ENCODE data around the gene PRRT1B.

The PRRT1B gene

GRCh38 chr9:131574730-131575640, 29.7 kb downstream of the PRRT1B start:
- TF ChIP-seq, protein P1, sequence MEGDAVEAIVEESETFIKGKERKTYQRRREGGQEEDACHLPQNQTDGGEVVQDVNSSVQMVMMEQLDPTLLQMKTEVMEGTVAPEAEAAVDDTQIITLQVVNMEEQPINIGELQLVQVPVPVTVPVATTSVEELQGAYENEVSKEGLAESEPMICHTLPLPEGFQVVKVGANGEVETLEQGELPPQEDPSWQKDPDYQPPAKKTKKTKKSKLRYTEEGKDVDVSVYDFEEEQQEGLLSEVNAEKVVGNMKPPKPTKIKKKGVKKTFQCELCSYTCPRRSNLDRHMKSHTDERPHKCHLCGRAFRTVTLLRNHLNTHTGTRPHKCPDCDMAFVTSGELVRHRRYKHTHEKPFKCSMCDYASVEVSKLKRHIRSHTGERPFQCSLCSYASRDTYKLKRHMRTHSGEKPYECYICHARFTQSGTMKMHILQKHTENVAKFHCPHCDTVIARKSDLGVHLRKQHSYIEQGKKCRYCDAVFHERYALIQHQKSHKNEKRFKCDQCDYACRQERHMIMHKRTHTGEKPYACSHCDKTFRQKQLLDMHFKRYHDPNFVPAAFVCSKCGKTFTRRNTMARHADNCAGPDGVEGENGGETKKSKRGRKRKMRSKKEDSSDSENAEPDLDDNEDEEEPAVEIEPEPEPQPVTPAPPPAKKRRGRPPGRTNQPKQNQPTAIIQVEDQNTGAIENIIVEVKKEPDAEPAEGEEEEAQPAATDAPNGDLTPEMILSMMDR (conservative IDR thresholded peaks at IDR 0.05) = no peak
- no peak for TF ChIP-seq ZFX (IDR thresholded peaks at IDR 0.05)
- H3K27ac ChIP-seq = no peak overlapping the region

DNA sequence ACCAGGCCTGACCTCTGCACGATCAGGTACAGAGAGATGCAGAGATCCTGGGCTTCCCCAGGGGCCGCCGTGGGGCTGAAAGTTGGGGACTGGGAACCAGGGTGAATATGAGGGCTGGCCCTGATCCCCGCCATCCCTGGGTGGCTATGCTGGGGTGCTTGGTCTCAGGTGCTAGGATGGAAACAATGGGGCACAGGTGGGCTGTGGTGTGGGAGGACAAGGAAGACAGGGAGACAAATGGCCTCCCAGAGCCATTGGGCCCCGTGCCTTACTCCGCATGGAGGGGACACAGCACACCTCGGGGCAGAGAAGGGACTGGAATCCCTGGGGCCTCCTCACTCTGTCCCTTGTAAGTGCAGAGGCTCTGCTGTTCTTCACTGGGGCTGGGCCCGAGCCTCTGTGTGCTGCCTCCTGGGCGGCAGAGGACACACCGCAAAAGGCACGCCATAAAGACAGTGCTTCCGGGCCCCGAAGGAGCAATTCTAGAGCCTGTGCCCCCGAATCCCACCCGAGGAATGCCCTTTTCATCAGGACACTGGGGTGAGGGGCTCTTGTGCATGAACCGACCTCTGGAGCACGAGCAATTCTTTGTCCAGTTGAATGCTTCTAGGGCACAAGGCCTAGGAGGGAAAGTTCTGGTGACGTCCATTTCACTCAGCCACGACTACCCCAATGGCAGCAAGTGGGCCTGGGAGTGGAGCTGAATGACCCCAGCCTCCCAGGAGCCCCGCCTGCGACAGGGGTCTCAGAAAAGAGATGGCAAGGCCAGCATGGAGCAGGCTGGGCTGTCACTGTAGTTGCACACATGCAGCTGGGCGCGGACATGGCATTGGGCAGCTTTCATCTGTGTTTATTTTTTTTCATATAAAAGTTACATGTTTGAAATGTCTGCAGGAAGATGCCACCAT, 30.9 kb downstream of the PRRT1B start:
- H3K27ac ChIP-seq = no peak overlapping the region
- no peak for TF ChIP-seq ZFX (IDR thresholded peaks at IDR 0.05)
- TF ChIP-seq, protein P1 (conservative IDR thresholded peaks at IDR 0.05) = no peak

DNA sequence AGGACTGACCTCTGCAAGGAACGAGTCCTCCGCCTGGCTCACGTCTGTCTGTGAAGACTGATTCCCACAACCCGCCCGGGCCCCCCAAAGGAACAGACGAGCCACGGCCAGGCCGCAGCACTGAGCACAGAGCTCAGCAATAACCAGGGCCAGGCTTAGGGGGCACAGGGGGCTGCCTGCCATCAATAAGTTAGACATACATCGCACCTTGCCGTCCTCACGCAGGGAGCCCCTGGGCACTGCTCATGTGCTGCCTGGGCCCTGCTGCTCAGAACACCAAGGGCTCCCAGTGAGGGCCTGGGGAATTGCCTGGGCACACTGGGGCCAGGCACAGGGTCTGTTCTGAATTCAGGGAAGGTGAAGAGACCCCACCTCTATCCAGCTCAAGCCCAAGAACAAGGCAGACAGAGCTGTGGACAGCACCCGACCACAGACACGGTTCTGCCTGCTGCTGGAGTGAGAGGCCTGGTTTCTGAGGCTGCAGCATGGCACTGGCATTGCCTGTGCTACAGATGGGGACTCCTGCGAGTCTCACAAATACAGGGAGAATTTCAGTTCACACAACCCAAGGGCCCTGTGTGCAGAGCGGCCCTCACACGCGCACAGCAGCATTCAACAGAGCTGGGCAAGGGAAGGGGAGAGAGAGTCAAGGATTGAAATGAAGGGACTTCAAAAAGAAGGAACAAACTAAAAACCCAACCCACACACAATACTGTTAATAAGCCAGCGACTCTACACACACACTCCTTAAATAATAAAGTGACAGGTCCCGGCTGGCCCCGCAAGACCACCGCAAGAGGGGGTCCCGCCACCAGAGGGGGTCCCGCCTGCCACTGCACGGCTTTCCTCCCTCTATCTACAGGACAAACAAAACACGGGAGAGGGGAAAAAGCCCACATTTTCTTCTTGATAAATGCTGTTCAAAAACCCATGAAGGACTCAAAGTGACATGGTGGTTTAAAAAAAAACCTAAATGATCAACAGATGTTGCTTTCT, 32.0 kb downstream of the PRRT1B start:
- no peak overlapping the region for H3K27ac ChIP-seq

GRCh38 chr9:131578021-131578420, 32.7 kb downstream of the PRRT1B start:
- no peak overlapping the region for H3K27ac ChIP-seq
- TF ChIP-seq ZFX (IDR thresholded peaks at IDR 0.05) = no peak
- TF ChIP-seq, protein P1 (conservative IDR thresholded peaks at IDR 0.05) = no peak

More for the DNA sequence above, 32.0 kb downstream of the PRRT1B start:
- TF ChIP-seq, protein P1 (conservative IDR thresholded peaks at IDR 0.05) = no peak
- no peak for TF ChIP-seq ZFX (IDR thresholded peaks at IDR 0.05)

DNA sequence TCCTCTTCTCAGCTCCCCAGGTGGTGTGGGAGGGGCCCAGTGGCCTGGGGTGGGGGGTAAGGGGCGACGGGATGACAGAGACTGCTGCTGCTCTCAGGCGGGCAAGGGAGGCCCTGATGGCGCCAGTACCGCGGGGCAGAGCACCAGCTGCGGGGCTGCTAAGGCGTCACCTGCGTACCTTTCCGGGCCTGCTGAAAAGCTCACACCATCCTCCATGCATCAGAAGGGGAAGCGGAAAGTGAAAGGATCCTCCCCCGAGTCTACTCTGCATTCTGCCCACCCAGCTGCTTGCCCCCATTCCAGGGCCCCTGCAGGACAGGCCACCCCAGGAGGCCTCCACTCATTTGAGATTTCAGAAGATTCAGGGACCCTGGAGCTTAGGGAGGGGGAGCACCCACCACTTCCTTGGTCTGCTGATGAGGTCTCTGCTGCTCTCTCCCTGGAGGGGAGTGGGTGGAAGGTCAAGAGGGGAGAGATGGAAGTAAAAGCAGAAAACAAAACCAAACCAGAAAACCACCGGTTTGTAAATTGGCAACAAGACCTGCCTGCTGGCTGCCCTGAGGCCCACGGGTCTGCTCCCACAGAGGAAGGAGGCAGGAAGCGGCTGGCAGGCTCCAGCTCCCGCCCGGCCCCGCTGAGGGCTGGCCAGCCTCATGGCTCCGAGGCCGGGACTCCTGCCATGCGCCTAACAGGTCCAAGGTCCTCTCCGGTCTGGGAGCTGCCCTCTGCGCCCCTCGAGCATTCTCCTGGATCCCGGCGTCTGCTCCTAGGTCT, 33.6 kb downstream of the PRRT1B start:
- H3K27ac ChIP-seq = no peak overlapping the region
- TF ChIP-seq, protein P1 (conservative IDR thresholded peaks at IDR 0.05) = no peak
- TF ChIP-seq ZFX (IDR thresholded peaks at IDR 0.05) = no peak

GRCh38 chr9:131579789-131580211, 34.5 kb downstream of the PRRT1B start:
- no peak for TF ChIP-seq ZFX (IDR thresholded peaks at IDR 0.05)
- TF ChIP-seq, protein P1 (conservative IDR thresholded peaks at IDR 0.05) = no peak
- H3K27ac ChIP-seq = no peak overlapping the region
